HK-2 (cell line): Measurements from ENCODE around the gene TUB.

ENCODE experiments used
- DNase-seq: peaks from one replicate; pipeline ENCODE4 v3.0.0-alpha.2; 2018; ENCODE audit not compliant: unreplicated experiment

TUB gene

DNA sequence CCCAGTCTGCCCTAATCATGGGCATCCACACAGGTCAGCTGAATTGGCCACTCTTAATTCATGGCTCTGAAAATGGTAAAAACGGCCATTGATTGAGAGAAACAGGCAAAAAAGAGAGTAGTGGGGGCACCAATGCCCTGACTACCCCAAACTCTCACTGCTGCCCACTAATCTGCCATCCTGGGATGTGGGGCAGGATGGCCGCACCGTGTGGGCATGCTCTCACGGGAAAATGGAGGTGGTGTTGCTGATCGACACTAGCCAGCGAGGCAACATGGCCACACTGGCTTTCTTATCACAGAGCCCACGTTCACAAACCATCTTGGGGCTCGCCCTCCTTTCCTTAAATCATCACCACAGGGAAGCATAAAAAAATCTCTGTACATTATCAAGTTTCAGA lies 11.2 kb upstream of the TUB start:
- no peak for DNase-seq

DNA sequence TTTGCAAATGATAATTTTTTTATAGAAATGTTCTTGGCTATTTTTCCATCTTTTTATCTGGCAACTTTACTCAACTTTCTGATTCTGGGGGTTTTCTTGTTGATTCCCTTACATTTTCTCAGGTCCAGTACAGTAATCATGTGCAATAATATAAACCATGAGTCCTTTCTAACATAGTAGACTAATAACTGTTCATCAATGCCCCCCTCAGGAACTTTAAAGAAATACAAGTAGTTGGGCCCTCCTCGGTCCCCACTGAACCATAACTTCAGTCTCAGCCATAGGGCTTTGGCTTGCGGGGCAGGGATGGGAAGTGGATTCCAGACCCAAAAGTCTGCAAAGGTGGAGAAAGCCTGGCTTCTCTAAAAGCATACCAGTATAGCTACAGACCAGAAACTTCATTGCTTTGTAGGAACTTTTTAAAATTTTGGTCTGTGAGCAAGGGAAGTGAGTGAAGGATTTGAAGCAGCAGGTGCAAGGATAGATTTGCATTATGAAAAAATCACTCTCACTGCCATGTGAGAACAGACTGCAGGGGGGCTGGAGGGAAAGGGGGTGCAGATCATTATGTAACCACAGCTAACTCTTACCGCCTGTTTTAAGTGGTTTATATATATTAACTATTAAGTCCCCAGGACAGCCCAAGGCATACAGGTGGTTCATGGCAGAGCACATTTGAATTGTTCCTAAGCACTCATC lies 10.4 kb upstream of the TUB start:
- DNase-seq = no peak

DNA sequence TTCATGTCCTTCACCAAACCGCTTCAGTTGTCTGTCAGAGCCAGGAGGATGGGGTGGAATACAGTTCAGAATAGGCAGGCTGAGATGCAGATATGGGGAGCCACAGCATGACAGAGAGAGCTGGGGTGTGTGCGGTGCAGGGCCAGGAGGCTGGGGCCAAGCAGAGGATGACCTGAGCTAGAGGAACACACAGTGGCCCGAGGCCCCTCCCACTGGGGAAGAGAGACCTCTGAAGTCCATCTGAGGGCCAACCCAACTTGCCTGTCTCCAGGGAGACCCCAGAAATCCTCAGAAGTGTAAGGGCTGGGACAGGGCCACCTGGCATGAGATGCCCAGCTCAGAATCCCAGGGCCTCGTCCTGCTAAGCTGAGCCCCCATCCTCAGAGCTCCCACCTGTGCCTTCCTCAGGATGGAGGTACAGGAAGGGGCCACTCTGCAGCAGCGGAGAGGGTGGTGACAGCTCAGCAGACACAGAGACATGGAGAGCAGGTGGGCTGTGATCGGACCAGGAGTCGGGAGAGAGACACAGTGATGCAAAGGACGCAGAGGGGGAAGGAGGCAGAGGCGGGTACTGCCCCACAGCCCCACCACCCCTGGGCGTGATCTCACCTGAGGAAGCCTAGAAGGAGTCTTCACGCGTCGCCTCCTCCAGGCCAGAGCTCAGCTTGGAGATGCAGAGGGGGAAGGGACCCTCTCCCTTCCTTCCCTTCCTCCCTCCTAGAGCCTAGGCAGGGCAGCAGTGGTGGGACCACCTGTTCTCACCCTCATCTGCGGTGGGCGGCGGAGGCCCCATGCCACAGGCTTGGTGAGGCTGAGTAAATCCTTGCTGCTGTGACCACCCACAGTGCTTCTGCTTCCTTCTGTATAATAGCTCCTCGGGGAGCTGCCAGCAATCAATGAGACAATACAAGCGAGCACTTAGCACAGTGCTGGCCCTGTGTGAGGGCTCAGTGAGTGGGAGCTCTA lies 9.1 kb upstream of the TUB start:
- no peak for DNase-seq

DNA sequence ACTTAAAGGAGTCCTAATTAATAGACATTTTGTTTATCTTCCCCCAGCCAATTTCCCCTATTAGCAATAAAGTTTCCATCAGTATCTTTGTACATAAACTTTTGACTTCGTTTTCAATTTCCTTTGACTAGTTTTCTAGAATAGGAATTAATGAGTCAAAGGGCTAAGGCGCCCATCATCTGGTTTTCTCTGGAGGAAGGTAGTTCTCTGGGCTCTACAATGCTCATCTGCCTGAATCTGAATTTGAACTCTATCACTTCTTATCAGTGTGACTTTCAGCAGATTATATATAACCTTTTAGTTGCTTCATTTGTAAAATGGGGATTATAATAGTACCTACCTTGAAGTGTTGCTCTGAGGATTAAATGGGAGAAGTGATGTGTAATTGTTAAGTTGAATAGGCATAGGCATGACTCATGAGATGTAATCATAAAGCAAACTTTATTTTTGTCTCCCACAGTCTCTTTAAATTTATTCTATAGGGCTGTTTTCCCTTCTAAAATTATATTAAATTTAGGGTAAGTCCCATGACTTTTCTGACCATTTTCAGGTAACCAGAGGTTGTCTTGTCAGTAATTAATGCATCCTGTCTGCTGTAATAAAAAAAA lies 5.8 kb upstream of the TUB start:
- DNase-seq = no peak

DNA sequence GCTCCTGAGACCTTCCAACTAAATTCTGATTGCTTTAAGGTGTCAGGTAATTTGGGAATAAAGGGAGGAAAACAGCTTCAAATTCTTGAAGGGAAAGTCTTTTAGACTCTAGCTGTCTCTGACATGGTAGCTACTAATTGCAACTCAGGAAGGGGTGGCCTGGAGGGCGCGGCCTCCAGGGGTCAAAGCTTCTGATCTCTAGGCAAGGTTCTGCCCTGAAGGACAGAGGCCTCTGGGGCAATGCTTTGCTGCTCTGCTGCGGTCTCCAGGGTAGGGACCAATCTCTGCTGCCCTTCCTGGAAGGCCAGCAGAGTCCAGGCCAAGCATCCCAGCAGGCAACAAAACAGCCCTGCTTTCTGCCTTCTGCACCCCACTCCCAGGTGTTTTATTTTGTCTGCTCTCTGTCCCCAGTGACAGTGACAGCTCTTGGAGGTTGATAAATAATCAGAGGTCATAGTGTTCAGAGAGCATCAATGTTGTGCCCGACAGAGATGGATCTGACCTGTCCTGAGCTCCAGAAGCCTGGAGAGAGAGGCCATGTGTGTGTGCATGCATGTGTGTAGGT lies 1.8 kb upstream of the TUB start:
- DNase-seq = no peak

DNA sequence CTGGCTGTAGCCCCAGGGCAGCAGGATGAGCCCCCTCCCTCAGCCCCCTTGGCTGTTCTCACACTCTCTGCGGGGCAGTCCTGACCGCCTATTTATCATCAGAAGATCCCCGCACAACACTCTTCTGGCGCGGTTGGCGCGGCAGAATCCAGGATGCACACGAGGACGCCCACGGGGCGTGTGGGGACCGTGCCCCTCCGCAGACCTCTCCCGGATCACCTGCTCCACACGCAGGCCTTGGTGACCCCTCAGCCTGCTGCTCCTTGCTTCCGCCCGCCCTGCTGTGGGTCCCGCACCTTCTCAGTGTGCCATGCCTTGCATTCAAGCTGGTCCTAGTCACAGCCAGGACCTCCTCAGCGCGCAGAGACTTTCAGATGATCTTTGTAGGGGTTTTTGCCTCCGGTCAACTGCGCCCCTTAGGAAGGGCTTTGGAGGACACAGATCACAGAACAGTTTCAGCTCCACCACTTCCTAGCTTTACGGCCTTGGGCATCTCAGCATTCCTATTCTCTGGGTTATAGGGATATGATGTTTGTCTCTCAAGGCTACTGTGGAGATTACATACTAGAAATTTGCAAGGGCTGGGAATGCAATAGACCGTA lies 841 bp upstream of the TUB start:
- no peak for DNase-seq

DNA sequence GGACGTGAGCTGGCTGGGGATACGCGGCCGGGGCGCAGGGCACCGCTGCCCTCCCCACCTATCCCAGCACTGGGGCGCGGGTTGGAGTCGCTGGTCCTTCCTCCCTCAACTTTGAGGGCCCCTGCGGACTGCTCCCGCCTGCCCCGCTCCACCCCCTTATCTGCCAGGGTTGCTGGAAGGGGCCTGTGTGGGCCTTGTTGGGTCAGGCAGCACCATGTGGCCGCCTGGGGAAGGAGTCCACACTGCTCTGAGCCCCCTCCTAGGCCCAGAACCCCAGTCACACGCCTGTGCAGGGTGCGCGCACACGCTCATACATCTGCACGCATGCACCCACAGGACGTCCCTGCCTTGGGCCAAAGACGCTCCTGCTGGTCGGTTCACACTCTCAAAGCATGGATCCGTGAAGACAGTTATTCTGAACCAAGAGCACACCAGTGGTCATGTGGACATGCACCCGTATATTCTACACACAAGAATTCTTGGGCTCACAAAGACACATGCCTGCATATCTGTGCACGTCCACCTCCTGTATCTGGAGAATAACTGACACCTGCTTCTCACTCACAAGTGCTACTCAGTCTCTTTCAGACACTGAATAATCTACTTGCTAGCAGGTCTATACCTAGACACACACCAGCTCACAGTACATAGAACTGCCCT lies 710 bp downstream of the TUB start:
- no peak for DNase-seq

DNA sequence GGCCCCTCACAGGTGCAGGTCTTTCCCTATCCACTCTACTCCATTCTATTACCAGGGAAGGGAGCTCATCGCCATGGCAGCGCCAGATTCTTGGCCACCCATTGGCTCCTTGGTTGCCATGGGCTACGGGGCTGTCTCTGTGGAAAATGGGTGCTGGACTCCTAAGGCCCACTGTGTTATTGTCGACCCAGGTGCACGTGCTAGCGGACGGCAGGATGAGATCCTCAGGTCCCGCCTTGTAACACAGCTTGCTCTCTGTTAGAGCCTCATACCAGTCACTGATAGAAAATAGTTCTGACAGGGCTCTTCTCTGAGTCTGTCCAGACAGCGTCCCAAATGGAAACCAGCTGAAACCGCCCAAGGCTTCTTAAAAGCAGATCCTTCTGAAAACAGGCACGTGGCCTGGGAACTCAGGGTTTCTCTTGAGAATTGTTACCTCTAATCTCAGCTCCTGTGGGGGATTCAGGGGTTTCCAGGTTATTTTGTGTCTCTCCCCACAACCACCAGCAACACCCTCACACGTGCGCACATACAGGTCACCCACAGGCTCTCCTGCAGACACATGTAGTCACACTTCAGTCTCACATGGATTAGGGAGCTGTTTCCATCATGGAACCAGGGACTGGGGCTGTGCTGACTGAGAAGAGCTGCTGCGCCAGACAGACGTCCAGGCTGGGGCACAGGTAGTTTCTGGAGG lies 1.5 kb downstream of the TUB start:
- no peak for DNase-seq

DNA sequence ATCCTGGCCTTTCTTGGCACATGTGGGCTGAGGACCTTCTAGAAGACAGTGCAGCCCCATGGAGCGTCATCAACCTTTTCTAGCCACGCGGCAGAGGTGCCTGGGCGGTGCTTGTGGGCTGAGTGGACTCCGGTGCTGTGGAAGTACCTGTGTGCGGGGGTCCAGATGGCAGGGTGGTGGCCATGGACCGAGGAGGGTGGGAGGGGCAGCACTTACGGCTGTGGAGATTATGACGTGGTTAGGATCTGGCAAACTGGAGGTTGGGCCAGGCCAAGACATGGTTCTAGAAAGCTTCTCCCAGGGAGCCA lies 2.0 kb downstream of the TUB start:
- DNase-seq = no peak

DNA sequence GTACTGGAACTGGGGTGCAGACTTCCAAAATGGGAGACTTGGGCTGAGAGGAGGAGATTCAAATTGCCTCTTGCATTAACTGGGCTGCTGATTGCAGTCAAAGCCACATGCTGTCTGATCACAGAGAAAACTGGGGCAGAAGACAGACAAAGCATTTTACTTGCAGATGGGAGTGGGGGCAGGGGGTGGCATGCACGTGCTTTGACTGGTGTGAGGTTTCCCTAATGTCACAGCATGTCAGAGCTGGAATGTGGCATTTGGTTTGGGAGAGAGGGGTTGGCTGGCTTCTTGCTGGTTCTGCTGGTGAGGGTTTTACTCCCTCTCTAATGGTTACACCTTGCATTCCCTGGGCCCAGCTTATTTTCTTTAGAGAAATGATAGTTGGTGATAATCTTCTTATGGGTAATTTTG lies 2.9 kb downstream of the TUB start:
- DNase-seq = no peak

DNA sequence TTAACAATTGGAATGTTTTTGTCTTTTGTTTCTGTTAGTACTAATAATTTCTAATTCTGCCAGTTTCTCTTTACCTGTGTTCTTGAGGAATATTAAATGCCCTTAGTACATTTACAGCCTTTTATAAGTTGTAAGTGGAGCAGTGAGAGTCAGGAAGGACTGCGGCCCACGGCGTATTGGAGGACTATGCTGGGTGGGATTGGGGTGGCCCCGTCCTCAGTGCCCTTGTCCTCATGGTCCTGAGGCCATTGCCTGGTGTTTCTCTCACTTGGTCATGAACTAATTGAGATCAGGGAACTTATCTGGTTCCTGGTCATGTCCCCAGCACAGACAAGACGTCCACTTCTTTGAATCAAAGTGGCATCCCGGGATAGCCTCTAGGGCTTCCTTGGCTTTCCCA lies 3.3 kb downstream of the TUB start:
- DNase-seq = no peak

DNA sequence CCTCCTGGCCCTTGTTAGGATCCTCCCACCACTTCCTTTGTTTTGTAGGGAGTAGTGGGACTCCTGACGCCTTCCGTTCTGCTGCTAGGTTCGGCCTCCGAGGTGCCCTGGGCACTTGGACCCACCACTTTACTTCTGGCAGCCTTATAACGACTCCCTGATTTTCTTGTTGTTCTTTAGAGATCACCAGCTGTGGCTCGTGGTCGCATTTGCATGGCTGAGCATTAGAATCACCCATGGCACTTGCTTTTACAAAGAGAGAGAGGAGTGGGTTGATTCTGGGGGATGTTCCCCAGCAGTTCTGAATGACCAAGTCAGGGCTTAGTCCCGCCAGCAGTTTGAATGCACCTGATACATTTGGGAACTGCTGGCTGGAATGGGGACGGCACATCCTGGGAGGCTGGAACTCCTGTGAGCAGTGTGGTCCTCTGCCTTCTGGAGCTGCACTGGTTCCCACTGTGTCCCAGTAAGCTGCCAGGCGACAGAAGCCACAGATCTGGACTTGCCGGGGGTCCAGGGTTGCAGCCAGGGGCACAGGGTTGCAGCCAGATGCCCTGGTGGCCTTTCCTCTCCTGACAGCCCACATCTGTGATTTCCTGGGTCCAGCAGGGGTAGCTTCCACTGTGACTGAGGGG lies 4.1 kb downstream of the TUB start:
- DNase-seq = no peak

DNA sequence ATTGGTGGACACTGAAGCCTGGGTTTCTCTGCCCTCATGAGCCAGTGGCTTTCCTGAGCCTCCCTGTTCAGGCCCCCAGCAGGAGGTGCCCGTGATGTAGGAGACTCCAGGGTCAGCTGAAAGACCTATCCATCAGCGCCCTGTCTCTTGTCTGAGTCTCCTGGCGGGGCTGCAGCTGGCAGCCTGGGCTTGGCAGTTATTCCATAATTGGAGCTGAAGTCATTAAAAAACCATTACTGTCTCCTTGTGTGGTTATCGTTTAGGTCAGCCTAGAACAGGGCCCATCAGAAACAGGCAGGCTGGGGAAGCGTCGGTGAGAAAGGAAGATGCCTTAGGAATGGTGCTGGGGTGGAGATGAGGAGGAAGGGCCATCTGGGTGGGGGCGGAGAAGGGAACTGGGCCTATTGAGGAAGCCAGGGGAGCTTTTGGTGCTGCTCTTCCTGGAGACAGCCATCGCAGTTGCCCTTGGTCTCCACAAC lies 5.0 kb downstream of the TUB start:
- DNase-seq = no peak

DNA sequence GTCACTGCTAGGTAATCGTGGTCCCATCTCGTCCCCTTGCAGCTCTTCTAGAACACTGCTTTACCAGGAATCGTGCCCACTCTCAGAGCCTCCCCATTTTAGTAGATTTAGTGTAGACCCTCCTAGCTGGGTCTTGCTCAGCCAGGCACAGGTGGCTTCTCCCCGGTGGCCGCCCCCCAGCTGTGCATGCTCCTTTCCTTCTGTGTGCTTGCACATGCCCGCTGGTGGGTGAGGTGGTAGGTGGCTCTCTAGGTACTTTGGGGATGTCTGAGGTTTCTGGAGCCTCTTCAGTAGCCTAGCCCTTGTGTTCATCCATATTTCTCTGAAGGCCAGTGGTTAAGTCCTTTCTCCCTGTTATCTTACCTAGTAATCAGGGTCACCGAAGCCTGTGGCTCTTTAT lies 5.6 kb downstream of the TUB start:
- DNase-seq = no peak

DNA sequence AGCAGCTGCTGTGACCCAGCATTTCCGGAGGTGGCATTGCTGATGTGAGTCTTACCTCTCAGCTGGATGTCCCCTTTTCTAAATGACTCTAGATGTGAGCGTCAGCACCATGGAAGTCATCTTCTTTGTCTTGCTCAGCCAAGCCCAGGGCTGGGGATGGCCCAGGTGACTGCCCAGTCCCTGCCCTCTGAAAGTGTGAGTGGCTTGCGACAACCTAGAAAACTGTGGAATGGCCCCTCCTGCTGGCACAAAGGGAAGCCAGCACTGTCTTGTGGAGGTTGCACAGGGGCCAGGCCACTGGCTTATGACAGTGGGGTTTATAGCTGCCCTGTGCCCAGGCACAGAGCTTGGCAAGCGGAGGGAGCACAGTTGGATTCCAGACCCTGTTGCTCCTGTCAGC lies 6.2 kb downstream of the TUB start:
- no peak for DNase-seq

DNA sequence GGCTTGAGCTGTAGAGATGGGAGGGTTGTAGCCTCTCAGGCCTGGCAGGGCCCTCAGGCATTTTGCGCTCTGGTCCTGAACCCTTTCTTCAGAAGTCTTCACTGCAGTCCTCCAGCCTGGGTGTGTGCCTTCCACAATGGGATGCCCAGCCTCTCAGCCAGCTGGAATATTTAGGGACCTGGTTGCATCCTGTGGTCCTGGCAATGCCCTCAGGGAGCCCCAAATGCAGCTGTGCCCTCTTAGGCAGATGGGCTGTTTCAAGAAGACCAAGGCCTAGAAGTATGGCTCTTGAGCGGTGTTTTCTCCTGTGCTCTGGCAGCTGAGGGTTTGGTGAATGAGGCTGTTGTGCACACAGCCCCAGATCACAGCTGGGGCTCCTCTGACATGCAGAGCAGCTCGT lies 6.7 kb downstream of the TUB start:
- DNase-seq = no peak

DNA sequence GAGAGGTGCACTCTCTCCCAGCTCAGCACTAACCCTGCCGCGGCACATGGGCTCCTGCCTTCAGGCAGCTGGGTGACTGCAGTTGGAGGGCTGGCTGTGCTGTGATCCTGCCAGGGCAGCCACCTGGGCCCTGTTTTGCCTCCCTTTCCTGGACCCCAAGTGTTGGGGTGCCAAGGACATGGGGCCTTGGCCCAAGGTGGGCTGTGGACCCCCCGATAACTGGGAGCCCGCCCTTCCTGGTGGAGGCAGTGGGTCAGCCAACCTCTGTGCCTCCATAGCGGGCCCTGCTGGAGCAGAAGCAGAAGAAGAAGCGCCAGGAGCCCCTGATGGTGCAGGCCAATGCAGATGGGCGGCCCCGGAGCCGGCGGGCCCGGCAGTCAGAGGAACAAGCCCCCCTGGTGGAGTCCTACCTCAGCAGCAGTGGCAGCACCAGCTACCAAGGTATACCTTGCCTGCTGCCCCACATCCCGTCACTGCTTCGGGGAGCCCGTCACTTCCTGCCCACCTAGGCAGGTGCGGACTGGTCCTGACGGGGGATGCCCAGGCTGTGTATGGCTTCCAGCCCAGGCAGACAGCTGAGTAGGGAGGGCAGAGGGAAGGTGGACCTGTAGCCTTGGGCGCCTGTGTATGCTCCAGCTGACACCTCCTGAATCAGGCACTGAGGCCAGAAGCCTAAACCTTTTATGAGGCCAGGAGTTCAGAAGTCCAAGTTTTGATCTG lies 8.9 kb downstream of the TUB start:
- no peak for DNase-seq

DNA sequence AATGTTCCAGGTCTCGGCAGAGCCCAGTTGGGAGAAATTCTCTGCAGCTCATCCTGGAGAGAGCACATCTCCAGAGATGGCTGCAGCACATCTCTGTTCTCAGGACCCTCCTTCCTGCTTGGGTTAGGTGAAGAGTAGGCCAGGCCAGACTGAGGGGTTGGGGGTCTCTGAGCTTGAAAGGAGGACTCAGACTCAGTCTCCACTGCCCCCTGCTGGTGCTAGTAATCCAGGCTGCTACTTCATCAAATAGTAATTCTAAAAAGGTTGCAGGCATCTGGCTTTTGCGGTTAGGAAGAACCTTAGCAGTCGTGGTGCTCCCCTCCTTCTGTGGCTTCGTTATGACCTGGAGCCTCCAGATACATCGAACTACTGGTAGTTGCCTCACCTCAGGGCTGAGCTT lies 9.7 kb downstream of the TUB start:
- no peak for DNase-seq

DNA sequence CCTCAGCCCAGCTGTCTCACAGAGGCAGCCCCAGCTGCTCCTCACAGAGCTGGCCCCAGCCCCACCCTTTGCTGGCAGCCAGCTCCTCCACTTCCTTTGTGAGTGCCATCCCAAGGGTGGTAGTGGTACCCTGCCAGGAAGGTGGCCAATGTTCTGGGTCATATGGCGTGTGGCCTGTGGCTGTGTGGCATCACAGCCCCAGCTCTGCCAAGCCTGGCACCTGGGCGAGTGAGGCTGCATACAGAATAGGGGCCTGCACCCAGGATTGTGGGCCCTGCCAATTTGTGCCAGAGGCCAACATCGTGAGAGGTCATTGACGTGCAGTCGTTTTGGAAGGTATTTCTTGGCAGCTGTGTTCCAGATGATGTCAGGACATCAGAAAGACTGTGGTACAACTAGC lies 10.7 kb downstream of the TUB start:
- no peak for DNase-seq
